ENCODE results near the gene MAPK4. TPM values are rescaled to one million over a fixed set of nuclear protein-coding genes. Genes with fewer than 3 reads are reported as not detected.

Gene MAPK4
- total and polyA plus RNA-seq, 2 of the 4 experiments (the other 2 are of a cell fraction) = not detected

- H4K8ac ChIP-seq (ENCODE audit: low read depth in 2 of 2, low read length in 2 of 2) = no peak overlapping the region
- H2AK9ac ChIP-seq (replicated peaks; ENCODE audit: low read depth, low read length, poor library complexity) = no peak overlapping the region
- H3K9me3 ChIP-seq (ENCODE audit: control insufficient read depth, insufficient read depth, low read length) = no peaks in the 10 kb centered on the region
- intact Hi-C loops (cut with micrococcal nuclease) = no loop called here
- no peak for TF ChIP-seq MAFK (IDR thresholded peaks at IDR 0.05; ENCODE audit: low read depth, low read length)
- TF ChIP-seq USF2 (IDR thresholded peaks at IDR 0.05; ENCODE audit: low read depth, low read length) = no peak
- TF ChIP-seq MAZ (IDR thresholded peaks at IDR 0.05; ENCODE audit: borderline replicate concordance, low read depth, low read length) = no peak
- no peak for TF ChIP-seq CTCF (conservative IDR thresholded peaks at IDR 0.05; ENCODE audit: low read depth, low read length)
- TF ChIP-seq CHD1 (IDR thresholded peaks at IDR 0.05; ENCODE audit: low read depth, low read length) = no peak
- no peak for TF ChIP-seq FOS (IDR thresholded peaks at IDR 0.05; ENCODE audit: low read depth, low read length)
- TF ChIP-seq CEBPB (IDR thresholded peaks at IDR 0.05; ENCODE audit: low read depth, low read length) = no peak
- TF ChIP-seq ELK1 (IDR thresholded peaks at IDR 0.05; ENCODE audit: borderline replicate concordance, low read depth, low read length) = no peak
- TF ChIP-seq RFX5 (IDR thresholded peaks at IDR 0.05; ENCODE audit: low read depth, low read length) = no peak
- TF ChIP-seq POLR2A (IDR thresholded peaks at IDR 0.05; ENCODE audit: low read depth, low read length) = no peak
- TF ChIP-seq RAD21 (IDR thresholded peaks at IDR 0.05; ENCODE audit: low read length) = no peak
- no peak overlapping the region for H2BK120ac ChIP-seq (ENCODE audit: low read depth, low read length)
- H3K4me3 ChIP-seq (ENCODE audit: insufficient read depth, low read depth, low read length) = no peak overlapping the region
- dilution Hi-C loops (cut with HindIII; ENCODE audit: low sequenced_read_pairs, unreplicated experiment) = no loop called here
- ChIA-PET CTCF (no interaction called here), POLR2A (ENCODE audit: unreplicated experiment) (no interaction called here)
- no peak overlapping the region for H2BK15ac ChIP-seq (ENCODE audit: low read depth, low read length)
- no peaks in the 10 kb centered on the region for H3K4me1 ChIP-seq (ENCODE audit: control insufficient read depth, insufficient read depth, low read length)
- no TSS peak for BruUV-seq (replicated peaks)
- ATAC-seq (ENCODE audit: low read depth) = no peak
- H3K4me2 ChIP-seq (ENCODE audit: low read depth, low read length) = no peak overlapping the region
- H4K20me1 ChIP-seq (ENCODE audit: insufficient read depth, low read length) = no peaks in the 10 kb centered on the region
- no peaks in the 10 kb centered on the region for H3K79me1 ChIP-seq (ENCODE audit: low read depth in 1 of 2, low read length in 2 of 2)
- H3K27ac ChIP-seq (ENCODE audit: insufficient read depth, low read length) = no peak overlapping the region
- in situ Hi-C loops (cut with MboI; ENCODE audit: low sequenced_read_pairs) = no loop called here
- no peak overlapping the region for H3K4ac ChIP-seq (ENCODE audit: low read depth, low read length)
- WGBS, 2 experiments (ENCODE audit: extremely low coverage in 2 of 2, insufficient read length in 1 of 2) = no CpG with 5 or more reads among the region's 3 CpGs
- no peaks in the 10 kb centered on the region for H3K36me3 ChIP-seq (ENCODE audit: control insufficient read depth, insufficient read depth, low read length)
- H4K91ac ChIP-seq (ENCODE audit: insufficient read depth, low read depth, low read length) = no peak overlapping the region
- H4K5ac ChIP-seq (ENCODE audit: low read depth, low read length) = no peak overlapping the region
- no peak overlapping the region for H2AFZ ChIP-seq (replicated peaks; ENCODE audit: low read length, poor library complexity)
- no peaks in the 10 kb centered on the region for H3K27me3 ChIP-seq (ENCODE audit: control insufficient read depth, insufficient read depth, low read length)
- no peak overlapping the region for H3K14ac ChIP-seq (replicated peaks; ENCODE audit: low read depth, low read length)
- no peak overlapping the region for H3K9ac ChIP-seq (ENCODE audit: low read depth, low read length)
- DNase-seq = no peak
- H3K56ac ChIP-seq (ENCODE audit: extremely low read depth, insufficient read depth, low read length) = no peak overlapping the region
- H2BK5ac ChIP-seq (ENCODE audit: low read depth, low read length, poor library complexity, severe bottlenecking) = no peak overlapping the region
- H3K9me1 ChIP-seq (ENCODE audit: insufficient read depth, low read length) = no peaks in the 10 kb centered on the region
- no peak overlapping the region for H2AK5ac ChIP-seq (ENCODE audit: low read depth, low read length)
- H3K18ac ChIP-seq (ENCODE audit: low read depth, low read length) = no peak overlapping the region
- H3K23ac ChIP-seq (ENCODE audit: low read depth, low read length) = no peak overlapping the region
- H2BK20ac ChIP-seq (ENCODE audit: low read depth, low read length) = no peak overlapping the region
Observed at GRCh38 chr18:50737127-50737526, 177.2 kb downstream of the MAPK4 start.
